DMS 273 (cell line): ENCODE data around the gene GRIN2A.
A peak's percentile ranks its signal among the peaks of the same experiment; 100 is the strongest.

Source experiments
- DNase-seq: peaks from one replicate; lab custom pipeline; 2025; ENCODE audit not compliant: unreplicated experiment; lab: John Stamatoyannopoulos, UW

GRIN2A gene

GRCh38 chr16:9977333-9977897 lies 204.8 kb downstream of the GRIN2A start:
- DNase-seq: no peak

- no peak for DNase-seq
Observed at GRCh38 chr16:9976601-9977000, 205.6 kb downstream of the GRIN2A start.

DNA sequence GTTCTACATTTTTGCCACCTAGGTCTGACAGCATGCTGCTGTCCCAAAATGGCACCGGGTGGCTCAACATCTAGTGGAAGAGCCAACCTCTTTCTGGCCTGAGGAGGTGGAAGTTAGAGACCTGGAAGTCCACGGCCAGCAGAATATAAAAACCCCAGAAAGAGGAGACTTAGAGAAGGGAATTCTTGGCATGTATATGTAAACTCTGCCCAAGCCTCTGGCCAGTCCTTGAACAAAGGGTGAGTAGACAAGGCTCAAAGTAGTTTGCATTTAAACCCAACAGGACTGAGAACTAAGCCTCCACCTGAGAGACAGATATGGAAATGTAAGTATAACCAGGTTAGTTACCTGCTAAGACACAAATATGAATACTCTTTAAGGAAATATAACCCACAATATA lies 210.3 kb downstream of the GRIN2A start:
- no peak for DNase-seq

GRCh38 chr16:9970796-9971195 lies 211.4 kb downstream of the GRIN2A start:
- DNase-seq: no peak

DNA sequence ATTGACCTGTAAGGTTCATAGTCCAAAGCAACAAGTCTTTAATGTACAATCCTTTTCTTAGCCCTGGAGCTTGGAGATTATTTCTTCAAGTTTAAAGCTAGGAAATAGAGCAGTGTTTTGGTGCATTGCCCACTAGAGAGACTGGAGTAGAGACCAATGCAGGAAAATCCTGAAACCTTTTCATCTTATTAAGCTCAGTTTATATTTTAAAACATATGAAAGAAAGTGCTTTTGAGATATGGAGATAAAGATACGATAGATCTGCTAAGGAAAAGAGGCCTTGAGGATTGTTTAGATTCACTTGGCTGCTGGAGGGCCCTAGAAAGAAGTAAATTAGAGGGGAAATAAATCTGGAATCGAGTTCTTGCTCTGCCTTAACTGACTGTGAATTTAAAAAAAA lies 212.0 kb downstream of the GRIN2A start:
- no peak for DNase-seq

DNA sequence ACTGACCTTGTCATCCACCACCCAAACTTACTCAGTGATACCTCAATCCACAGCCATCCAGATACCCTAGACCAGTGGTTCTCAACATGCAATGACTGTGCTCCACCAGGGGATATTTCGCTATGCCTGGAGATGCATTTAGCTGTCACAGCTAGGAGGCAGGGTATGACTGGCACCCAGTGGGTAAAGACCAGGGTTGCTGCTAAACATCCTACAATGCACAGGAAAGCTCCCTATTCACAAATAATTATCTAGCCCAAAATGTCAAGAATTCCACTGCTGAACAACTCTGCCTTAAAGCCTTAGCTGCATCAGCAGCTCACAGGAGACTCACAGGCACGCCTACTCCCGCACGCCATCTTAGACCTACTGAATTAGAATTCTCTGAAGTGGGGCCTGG lies 212.6 kb downstream of the GRIN2A start:
- no peak for DNase-seq

- no peak for DNase-seq
Observed at GRCh38 chr16:9966569-9967157, 215.6 kb downstream of the GRIN2A start.

DNA sequence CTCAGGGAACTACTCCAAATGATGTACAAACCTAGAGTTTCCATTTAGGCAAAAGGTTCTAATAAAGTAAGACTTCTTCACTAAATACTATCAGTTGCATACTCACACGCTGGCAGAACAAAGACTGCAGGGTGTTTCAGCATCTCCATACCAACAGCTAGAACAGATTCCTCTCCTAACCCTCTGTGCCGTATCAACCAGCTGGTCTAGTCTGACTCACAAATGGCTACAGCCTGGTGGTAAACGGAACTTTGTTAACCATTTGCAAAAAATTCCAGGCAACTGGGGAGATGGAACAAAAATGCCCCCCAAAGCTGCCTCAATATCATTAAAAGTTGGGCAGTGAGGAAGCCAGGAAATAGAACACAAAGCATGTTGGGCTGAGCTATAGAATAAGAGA lies 217.1 kb downstream of the GRIN2A start:
- no peak for DNase-seq

GRCh38 chr16:9964426-9964825 lies 217.8 kb downstream of the GRIN2A start:
- no peak for DNase-seq

DNA sequence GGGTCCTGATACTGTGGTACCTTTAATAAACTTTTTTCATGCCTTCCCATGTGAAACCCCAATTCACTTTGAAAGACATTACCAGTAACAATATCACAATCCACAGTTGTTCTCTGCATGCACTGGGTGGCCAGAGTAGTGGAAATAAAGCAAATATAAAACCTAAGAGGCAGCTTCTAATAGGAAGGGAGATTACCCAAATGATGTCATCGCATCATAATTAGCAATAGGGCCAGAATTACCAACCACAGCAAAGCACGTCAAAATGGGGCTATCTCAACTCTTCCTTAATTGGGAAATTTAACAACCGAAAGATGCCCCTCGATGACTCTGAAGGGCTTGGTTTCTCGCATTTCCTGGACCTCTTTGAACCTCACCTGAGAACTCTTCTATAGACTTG lies 224.8 kb downstream of the GRIN2A start:
- DNase-seq: no peak

- no peak for DNase-seq
Observed at GRCh38 chr16:9957002-9957401, 225.2 kb downstream of the GRIN2A start.

DNA sequence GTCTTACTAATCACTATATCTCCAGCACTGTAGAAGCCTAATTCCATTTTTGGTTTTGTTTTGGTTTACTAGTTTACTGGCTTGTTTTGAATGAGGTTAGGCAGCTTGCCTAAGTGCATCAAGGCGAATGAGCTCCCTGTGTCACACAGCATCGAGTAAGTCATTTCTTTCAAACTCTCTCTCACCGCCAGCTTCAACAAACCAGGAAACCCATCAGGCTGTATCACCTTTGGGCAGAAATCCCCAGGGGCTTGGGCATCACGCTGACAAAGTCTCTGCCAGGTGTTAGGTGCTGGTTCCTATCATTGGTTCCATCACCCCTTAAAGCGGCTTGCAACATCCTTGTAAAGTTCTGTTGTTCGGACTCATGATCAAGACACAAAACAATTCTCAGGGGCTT lies 226.6 kb downstream of the GRIN2A start:
- no peak for DNase-seq

DNA sequence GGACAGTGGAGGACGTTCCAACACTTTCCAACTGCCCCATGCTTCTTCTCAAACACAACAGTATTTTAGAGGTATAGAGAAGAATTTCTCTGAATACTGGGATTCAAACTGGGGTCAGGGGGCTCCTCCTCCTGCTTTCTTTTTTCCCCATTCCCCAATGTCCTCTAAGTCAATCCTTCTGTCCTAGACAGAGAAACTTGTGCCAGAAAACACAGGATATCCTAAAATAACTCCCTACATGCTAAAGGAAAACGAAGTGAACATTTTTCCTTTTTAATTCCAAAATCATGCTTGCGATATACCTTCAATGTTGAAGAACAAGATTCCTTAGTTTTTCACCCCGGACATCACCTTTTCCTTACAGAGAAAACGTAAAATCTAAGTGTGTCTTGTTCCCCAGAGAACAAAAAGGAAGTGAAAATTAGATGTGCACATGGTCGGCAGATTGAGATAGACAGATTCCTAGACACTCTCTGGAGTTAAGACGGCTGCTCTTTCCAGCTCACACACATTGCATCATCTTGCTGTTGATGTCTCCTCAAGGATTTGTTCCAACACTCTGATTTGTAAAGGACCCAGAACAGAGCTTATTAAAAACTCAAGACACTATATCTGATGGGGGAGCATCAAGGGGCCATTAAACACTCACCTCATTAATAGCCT lies 228.2 kb downstream of the GRIN2A start:
- no peak for DNase-seq

DNA sequence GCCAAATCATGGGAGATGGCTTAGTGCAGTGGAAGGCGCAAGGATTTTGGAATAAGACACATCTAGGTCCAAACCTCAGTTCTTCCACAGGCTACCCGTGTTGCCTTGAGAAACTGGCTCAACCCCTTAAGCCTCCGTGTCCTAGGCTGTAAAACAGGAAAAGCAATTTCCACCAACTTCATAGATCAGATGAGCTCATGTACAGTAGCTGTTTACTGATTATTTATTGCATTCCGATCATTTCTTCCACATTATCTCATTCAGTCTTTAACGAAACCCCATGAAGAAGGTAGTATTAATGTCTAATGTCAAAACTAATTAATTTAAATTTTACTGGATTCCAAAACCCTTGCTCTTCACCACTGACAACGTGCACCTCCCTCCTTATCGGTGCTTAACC lies 231.6 kb downstream of the GRIN2A start:
- no peak for DNase-seq

- DNase-seq: no peak
Observed at GRCh38 chr16:9949396-9949795, 232.8 kb downstream of the GRIN2A start.

GRCh38 chr16:9948933-9949332 lies 233.3 kb downstream of the GRIN2A start:
- no peak for DNase-seq

DNA sequence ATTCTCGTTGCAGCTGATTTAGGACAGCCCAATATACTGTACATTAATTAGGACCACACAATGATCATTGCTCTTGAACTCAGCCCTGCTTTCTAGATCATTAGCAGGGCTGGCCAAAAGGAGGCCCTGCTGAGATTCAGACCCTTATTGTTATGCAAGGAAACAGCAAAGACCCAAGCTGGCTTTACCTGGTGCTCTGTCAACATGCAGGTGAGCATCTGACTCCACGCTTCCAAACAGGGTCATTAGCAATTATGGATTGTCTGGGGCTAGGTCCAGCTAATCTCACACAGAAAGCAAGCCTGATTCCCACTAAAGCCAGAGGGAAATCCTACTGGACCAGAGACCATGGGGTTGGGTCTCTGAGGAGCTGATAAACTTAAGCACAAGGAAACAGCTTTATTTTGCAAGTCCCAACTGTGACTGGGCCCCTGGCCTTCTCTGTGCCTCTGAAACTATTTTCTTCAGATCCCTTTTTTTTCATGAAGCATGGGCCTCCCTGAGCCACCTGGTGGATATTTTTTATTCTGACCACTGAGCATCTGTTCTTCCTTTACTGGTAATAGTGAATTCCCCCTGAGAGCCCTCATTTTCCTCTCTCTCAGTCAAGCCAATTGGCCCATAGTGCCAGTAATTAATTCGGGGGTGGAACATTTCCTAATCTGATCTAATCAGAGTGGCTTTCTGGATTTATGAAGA lies 236.1 kb downstream of the GRIN2A start:
- peak; percentile 42 for DNase-seq

- no peak for DNase-seq
Observed at GRCh38 chr16:9943121-9943520, 239.1 kb downstream of the GRIN2A start.

GRCh38 chr16:9941245-9941644 lies 241.0 kb downstream of the GRIN2A start:
- peak; percentile 21 for DNase-seq

GRCh38 chr16:9934723-9935508 lies 247.3 kb downstream of the GRIN2A start:
- no peak for DNase-seq

DNA sequence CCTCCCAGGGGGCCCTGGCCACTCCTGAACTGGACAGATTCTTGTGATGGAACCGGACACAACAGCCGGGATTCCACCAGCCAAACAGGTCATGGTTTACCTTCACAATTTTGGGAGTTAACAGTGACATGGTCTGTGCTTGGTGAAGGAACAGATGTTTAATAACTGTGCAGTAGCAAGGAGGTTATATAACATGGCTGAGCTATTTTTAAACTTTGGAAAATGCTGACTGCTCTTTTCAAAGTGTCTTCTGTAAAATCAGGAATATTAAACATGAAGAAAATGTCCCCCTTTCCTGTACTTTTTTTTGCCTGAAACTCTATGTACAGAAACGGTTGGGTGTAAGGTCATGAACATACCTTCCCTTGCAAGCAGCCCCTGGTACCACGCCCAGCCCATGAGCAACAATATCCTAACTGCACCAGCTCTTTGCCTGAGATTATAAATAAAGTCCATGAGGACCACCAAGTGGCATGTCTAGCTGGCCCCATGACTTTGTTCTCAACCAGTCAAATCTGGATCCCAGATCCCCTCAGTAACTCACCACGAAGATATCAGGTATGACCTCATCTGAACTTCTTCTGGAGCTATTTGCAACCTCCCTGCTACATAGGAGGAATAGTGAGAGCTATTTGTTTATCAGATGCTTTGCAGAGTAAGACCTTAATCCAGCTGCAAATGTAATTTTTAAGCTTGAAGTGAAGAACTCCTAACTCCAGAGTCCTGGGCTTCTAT lies 249.1 kb downstream of the GRIN2A start:
- no peak for DNase-seq
